Esophagus muscularis mucosa (tissue), 4 donors: ENCODE data around the gene FBXO46. TPM values are rescaled to one million over a fixed set of nuclear protein-coding genes. Genes with fewer than 3 reads are reported as not detected.
A peak's percentile ranks its signal among the peaks of the same experiment; 100 is the strongest.

Source experiments
- DNase-seq: peaks from one replicate; pipeline ENCODE4 v3.0.0-alpha.2; 2017; ENCODE audit errors: extremely low spot score
- H3K27ac ChIP-seq, 4 donors: fragments of 200-600 bp; sonication (generic); replicated peaks in 1 of 4; 1 replicate in 3 of 4; 2 replicates in 1 of 4; pipeline ENCODE4 v1.5.1; 2016 to 2019; ENCODE audit warnings: mild to moderate bottlenecking in 1 of 4
- H3K27me3 ChIP-seq, 4 donors: fragments of 200-600 bp; sonication (generic); one replicate each; pipeline versions ENCODE4 v1.5.1 to v1.6.0; 2016 to 2019
- H3K36me3 ChIP-seq, 4 donors: fragments of 200-600 bp; sonication (generic); one replicate each; pipeline ENCODE4 v1.5.1; 2016 to 2019
- H3K4me1 ChIP-seq, 4 donors: fragments of 200-600 bp; sonication (generic); one replicate each; pipeline ENCODE4 v1.5.1; 2016 to 2019
- H3K4me3 ChIP-seq, 4 donors: fragments of 200-600 bp; sonication (generic); 1 replicate in 2 of 4; 2 replicates in 2 of 4; pipeline ENCODE4 v1.5.1; 2016 to 2019; ENCODE audit warnings: mild to moderate bottlenecking in 4 of 4, moderate library complexity in 1 of 4
- H3K9me3 ChIP-seq, 4 donors: fragments of 200-600 bp; sonication (generic); 1 replicate in 3 of 4; 2 replicates in 1 of 4; pipeline ENCODE4 v1.5.1; 2016 to 2019
- CTCF ChIP-seq, 3 experiments: fragments of 200-600 bp in 2 of 3; fragments of 450-650 bp in 1 of 3; sonication (generic) in 2 of 3; IDR thresholded peaks; one replicate each; pipeline ENCODE4 v1.5.1; 2017 to 2019; ENCODE audit warnings: antibody characterized with exemption in 3 of 3, mild to moderate bottlenecking in 2 of 3, moderate library complexity in 1 of 3
- EP300 ChIP-seq: sonication (generic); formaldehyde crosslinking; IDR thresholded peaks from one replicate; pipeline ENCODE4 v1.6.1; 2017; ENCODE audit warnings: antibody characterized with exemption
- POLR2A ChIP-seq: fragments of 450-650 bp; IDR thresholded peaks from one replicate; pipeline ENCODE4 v1.6.1; 2017; ENCODE audit warnings: antibody characterized with exemption, moderate library complexity, mild to moderate bottlenecking, low read depth
- POLR2AphosphoS5 ChIP-seq, 2 donors: sonication (generic); formaldehyde crosslinking; IDR thresholded peaks; one replicate each; pipeline ENCODE4 v1.6.1; 2017; ENCODE audit warnings: antibody characterized with exemption in 2 of 2
- WGBS: methylation state at CpG from one replicate; pipeline ENCODE4 v1.1.5; 2018; 5-methylcytosine and 5-hydroxymethylcytosine counted together
- intact Hi-C: fragments of 100-400 bp; cut with DNase I; formaldehyde crosslinking; loops from one replicate; pipeline ENCODE4 v1.15.1; 2023
- total RNA-seq, 4 donors: library from RNA; depleted of rRNA; stranded (reverse); fragments of >200 nt; gene quantifications; one replicate each; pipeline versions ENCODE4 v1.1.0 to v1.2.1, GENCODE V29; 2016

The FBXO46 gene
- total RNA-seq, 4 donors from 2014 or later = 8.6 to 27.7 (median 18.2) TPM

GRCh38 chr19:45716359-45717130 is 14.2 kb downstream of the FBXO46 start:
- H3K9me3 ChIP-seq = no peaks in the 10 kb centered on the region
- WGBS = 2% methylated on average over 24 of the region's 24 CpGs
- peaks cover 16 to 32% (median 22%) of the 10 kb centered on the region in 4 donors for H3K36me3 ChIP-seq
- peak overlapping the region; percentile 89 to 95 (median 92) for H3K27ac ChIP-seq
- intact Hi-C loops = no loop called here
- H3K4me3 ChIP-seq = peak overlapping the region; percentile 55 to 81 (median 70)
- H3K4me1 ChIP-seq = peaks cover 7 to 25% (median 20%) of the 10 kb centered on the region in 4 donors
- no peak for DNase-seq
- H3K27me3 ChIP-seq = no peaks in the 10 kb centered on the region
- TF ChIP-seq POLR2A (no peak), CTCF (IDR thresholded peaks at IDR 0.05) (no peak), EP300 (no peak), POLR2AphosphoS5 (IDR thresholded peaks at IDR 0.05) (no peak)

GRCh38 chr19:45715139-45715538 is 15.6 kb downstream of the FBXO46 start:
- TF ChIP-seq POLR2A (no peak), EP300 (no peak), CTCF (IDR thresholded peaks at IDR 0.05) (no peak), POLR2AphosphoS5 (IDR thresholded peaks at IDR 0.05) (no peak)
- 94% methylated on average over 3 of the region's 3 CpGs for WGBS
- no peak for DNase-seq
- Histone ChIP-seq H3K27me3 (no peaks in the 10 kb centered on the region), H3K27ac (no peak overlapping the region), H3K4me3 (no peak overlapping the region), H3K4me1 (peaks cover 7 to 32% (median 26%) of the 10 kb centered on the region in 4 donors), H3K36me3 (peaks cover 22 to 35% (median 26%) of the 10 kb centered on the region in 4 donors), H3K9me3 (no peaks in the 10 kb centered on the region)
- intact Hi-C loops = no loop called here

GRCh38 chr19:45713141-45713540 is 17.6 kb downstream of the FBXO46 start:
- Histone ChIP-seq H3K9me3 (no peaks in the 10 kb centered on the region), H3K4me3 (no peak overlapping the region), H3K4me1 (peaks cover 3 to 26% (median 22%) of the 10 kb centered on the region in 4 donors), H3K36me3 (peaks cover 22 to 27% (median 24%) of the 10 kb centered on the region in 4 donors), H3K27me3 (no peaks in the 10 kb centered on the region), H3K27ac (no peak overlapping the region)
- TF ChIP-seq POLR2AphosphoS5 (IDR thresholded peaks at IDR 0.05) (no peak), POLR2A (no peak), EP300 (no peak), CTCF (IDR thresholded peaks at IDR 0.05) (no peak)
- 87% methylated on average over 4 of the region's 15 CpGs for WGBS
- intact Hi-C loops = no loop called here
- DNase-seq = no peak

- no peak overlapping the region for H3K27ac ChIP-seq
- DNase-seq = no peak
- peaks cover 22 to 27% (median 24%) of the 10 kb centered on the region in 4 donors for H3K36me3 ChIP-seq
- intact Hi-C loops = no loop called here
- TF ChIP-seq POLR2AphosphoS5 (IDR thresholded peaks at IDR 0.05) = no peak
- TF ChIP-seq EP300 = no peak
- no peak for TF ChIP-seq POLR2A
- TF ChIP-seq CTCF (IDR thresholded peaks at IDR 0.05) = no peak
- no peaks in the 10 kb centered on the region for H3K9me3 ChIP-seq
- no peak overlapping the region for H3K4me3 ChIP-seq
- no peaks in the 10 kb centered on the region for H3K27me3 ChIP-seq
- 98% methylated on average over 10 of the region's 25 CpGs for WGBS
- peaks cover 0 to 22% (median 17%) of the 10 kb centered on the region in 4 donors for H3K4me1 ChIP-seq
These were observed 18.0 kb downstream of the FBXO46 start for GRCh38 chr19:45712699-45713067.
